ENCODE data around the gene NAV2.
A peak's percentile ranks its signal among the peaks of the same experiment; 100 is the strongest.

NAV2 gene

DNA sequence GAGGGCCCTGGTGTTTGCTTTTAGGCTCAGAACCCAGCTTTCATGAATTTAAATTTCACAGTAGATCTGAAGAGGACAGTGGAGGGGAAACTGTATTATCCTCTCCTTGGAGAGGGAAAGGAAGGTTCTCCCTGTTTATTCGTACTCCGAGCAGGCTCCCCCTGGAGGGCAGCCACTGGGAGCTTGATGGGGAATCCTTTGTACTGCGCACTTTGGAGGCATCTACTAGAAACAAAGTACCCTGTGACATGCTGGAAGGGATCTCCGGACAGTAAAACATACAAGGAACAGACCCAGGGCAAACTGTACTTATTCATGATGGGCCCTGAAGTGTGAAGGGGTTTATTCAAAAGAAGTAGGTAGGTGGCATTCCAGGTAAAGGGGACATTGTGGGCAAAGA, 27.2 kb downstream of the NAV2 start:
- TF ChIP-seq CTCF (IDR thresholded peaks at IDR 0.05; ENCODE audit: control insufficient read depth, extremely low read depth, insufficient read depth), result peak; percentile 19; the same call in 1 of the 2 replicates
- no peak overlapping the region for H3K4me3 ChIP-seq (ENCODE audit: low read depth, low read length)
- no peak for DNase-seq (ENCODE audit: low read depth)

- no peak for TF ChIP-seq CTCF (IDR thresholded peaks at IDR 0.05; ENCODE audit: control insufficient read depth, extremely low read depth, insufficient read depth)
- no peak for DNase-seq (ENCODE audit: low read depth)
- no peak overlapping the region for H3K4me3 ChIP-seq (ENCODE audit: low read depth, low read length)
Observed at GRCh38 chr11:19740586-19740985, 27.9 kb downstream of the NAV2 start.

GRCh38 chr11:19742588-19743292, 30.1 kb downstream of the NAV2 start:
- peak; percentile 92 for TF ChIP-seq CTCF (IDR thresholded peaks at IDR 0.05; ENCODE audit: control insufficient read depth, extremely low read depth, insufficient read depth)
- no peak overlapping the region for H3K4me3 ChIP-seq (ENCODE audit: low read depth, low read length)
- peak; percentile 42 for DNase-seq (ENCODE audit: low read depth)

DNA sequence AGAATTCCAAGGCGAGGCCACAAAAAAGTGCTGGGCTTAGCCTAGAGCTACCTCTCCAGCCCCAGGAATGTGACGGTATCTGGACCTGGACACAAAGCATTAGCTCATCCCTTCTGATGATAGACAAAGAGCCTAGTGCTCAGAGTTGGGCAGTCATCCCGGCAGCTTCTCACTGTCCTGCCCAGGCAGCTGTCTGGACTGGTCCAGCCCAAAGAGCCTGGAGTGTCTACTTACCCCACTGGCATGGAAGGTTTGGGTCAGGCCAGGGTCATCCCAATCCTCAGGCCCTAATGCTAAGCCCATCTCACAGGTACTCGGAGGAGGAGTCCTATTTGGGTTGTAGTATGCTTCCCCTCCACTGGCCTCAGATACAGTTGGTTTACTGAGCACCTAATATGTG, 31.0 kb downstream of the NAV2 start:
- no peak overlapping the region for H3K4me3 ChIP-seq (ENCODE audit: low read depth, low read length)
- TF ChIP-seq CTCF (IDR thresholded peaks at IDR 0.05; ENCODE audit: control insufficient read depth, extremely low read depth, insufficient read depth), result no peak
- no peak for DNase-seq (ENCODE audit: low read depth)

GRCh38 chr11:19744130-19744529, 31.5 kb downstream of the NAV2 start:
- DNase-seq (ENCODE audit: low read depth), result no peak
- TF ChIP-seq CTCF (IDR thresholded peaks at IDR 0.05; ENCODE audit: control insufficient read depth, extremely low read depth, insufficient read depth), result no peak
- no peak overlapping the region for H3K4me3 ChIP-seq (ENCODE audit: low read depth, low read length)

GRCh38 chr11:19746086-19746485, 33.4 kb downstream of the NAV2 start:
- H3K4me3 ChIP-seq (ENCODE audit: low read depth, low read length), result no peak overlapping the region
- DNase-seq (ENCODE audit: low read depth), result no peak
- TF ChIP-seq CTCF (IDR thresholded peaks at IDR 0.05; ENCODE audit: control insufficient read depth, extremely low read depth, insufficient read depth), result no peak

- DNase-seq (ENCODE audit: low read depth), result no peak
- TF ChIP-seq CTCF (IDR thresholded peaks at IDR 0.05; ENCODE audit: control insufficient read depth, extremely low read depth, insufficient read depth), result no peak
Observed at GRCh38 chr11:19747634-19748033, 35.0 kb downstream of the NAV2 start.

More at GRCh38 chr11:19747634-19748033, 35.0 kb downstream of the NAV2 start:
- H3K4me3 ChIP-seq (ENCODE audit: low read depth, low read length), result no peak overlapping the region
